Common myeloid progenitor, CD34-positive (primary cell): ENCODE measurements around the gene DCXR.

Experiments used
- CTCF ChIA-PET: fragments of 350-600 bp; sonication (Branson Sonifier 250); formaldehyde crosslinking; loops from one replicate; lab custom pipeline; 2021; ENCODE audit warnings: antibody characterized with exemption; lab: Charles Lee
- POLR2A ChIA-PET: fragments of 350-600 bp; sonication (Branson Sonifier 250); formaldehyde crosslinking; loops from one replicate; lab custom pipeline; 2021; ENCODE audit warnings: antibody characterized with exemption; lab: Charles Lee
- DNase-seq, 3 donors: peaks; one replicate each; pipeline versions ENCODE4 v3.0.0 to v3.0.0-alpha.2; 2013
- H3K27ac ChIP-seq, 2 experiments: 1 replicate in 1 of 2; 2 replicates in 1 of 2; pipeline ENCODE4 v1.7.0; 2013; ENCODE audit warnings: inconsistent platforms in 2 of 2, low read length in 2 of 2, mild to moderate bottlenecking in 2 of 2, low read depth in 1 of 2, moderate library complexity in 1 of 2; ENCODE audit not compliant: severe bottlenecking in 2 of 2, insufficient read depth in 1 of 2, poor library complexity in 1 of 2
- H3K27me3 ChIP-seq, 5 experiments: replicated peaks in 2 of 5; 1 replicate in 3 of 5; 2 replicates in 2 of 5; pipeline versions ENCODE4 v1.6.1 to v1.7.0; 2013; ENCODE audit warnings: low read length in 4 of 5, mild to moderate bottlenecking in 2 of 5, moderate library complexity in 2 of 5, inconsistent platforms in 1 of 5; ENCODE audit not compliant: insufficient read depth in 5 of 5, control insufficient read depth in 4 of 5
- H3K36me3 ChIP-seq, 4 experiments: 1 replicate in 2 of 4; 2 replicates in 2 of 4; pipeline versions ENCODE4 v1.6.1 to v1.7.0; 2013; ENCODE audit warnings: low read length in 3 of 4, control low read depth in 1 of 4, mild to moderate bottlenecking in 1 of 4; ENCODE audit not compliant: control insufficient read depth in 4 of 4, insufficient read depth in 4 of 4
- H3K4me1 ChIP-seq, 4 experiments: 1 replicate in 3 of 4; 2 replicates in 1 of 4; pipeline versions ENCODE4 v1.6.1 to v1.7.1; 2013; ENCODE audit warnings: low read length in 3 of 4, mild to moderate bottlenecking in 3 of 4, control low read depth in 1 of 4, inconsistent platforms in 1 of 4, moderate library complexity in 1 of 4; ENCODE audit not compliant: control insufficient read depth in 4 of 4, insufficient read depth in 4 of 4; ENCODE audit errors: control extremely low read depth in 1 of 4
- H3K4me3 ChIP-seq, 7 experiments: 1 replicate in 4 of 7; 2 replicates in 3 of 7; pipeline versions ENCODE4 v1.5.1 to v1.7.0; 2013; ENCODE audit warnings: mild to moderate bottlenecking in 7 of 7, low read length in 6 of 7, moderate library complexity in 6 of 7, inconsistent platforms in 2 of 7, low read depth in 2 of 7, control low read depth in 1 of 7; ENCODE audit not compliant: insufficient read depth in 4 of 7, control insufficient read depth in 1 of 7; ENCODE audit errors: extremely low read depth in 1 of 7
- H3K9me3 ChIP-seq, 5 experiments: 1 replicate in 4 of 5; 2 replicates in 1 of 5; pipeline versions ENCODE4 v1.6.1 to v1.7.1; 2013; ENCODE audit warnings: low read length in 4 of 5, mild to moderate bottlenecking in 2 of 5, inconsistent platforms in 1 of 5, low read depth in 1 of 5, moderate library complexity in 1 of 5; ENCODE audit not compliant: control insufficient read depth in 4 of 5, insufficient read depth in 2 of 5; ENCODE audit errors: control extremely low read depth in 1 of 5
- WGBS: methylation state at CpG from one replicate; pipeline ENCODE4 v1.1.5; 2013; ENCODE audit not compliant: insufficient coverage; 5-methylcytosine and 5-hydroxymethylcytosine counted together

Gene DCXR

GRCh38 chr17:81996232-81996756 lies 41.2 kb downstream of the DCXR start:
- peaks cover 0 to 14% (median 3%) of the 10 kb centered on the region in 4 experiments for H3K36me3 ChIP-seq
- no peak overlapping the region for H3K4me3 ChIP-seq
- H3K27me3 ChIP-seq: no peaks in the 10 kb centered on the region
- no peaks in the 10 kb centered on the region for H3K9me3 ChIP-seq
- DNase-seq: no peak
- no peak overlapping the region for H3K27ac ChIP-seq
- peaks cover 0 to 2% (median 0%) of the 10 kb centered on the region in 4 experiments for H3K4me1 ChIP-seq
- ChIA-PET CTCF (interaction anchor here (0.9 to 2.0 kb wide), 3 partner anchors 37 to 41 kb away, joined by 3 to 7 read pairs (median 6); partner anchors contain the start of gene DCXR), POLR2A (no interaction called here)
- WGBS: 95% methylated on average over 25 of the region's 28 CpGs

- Histone ChIP-seq H3K36me3 (peaks cover 0 to 17% (median 3%) of the 10 kb centered on the region in 4 experiments), H3K27me3 (no peaks in the 10 kb centered on the region), H3K27ac (no peak overlapping the region), H3K4me1 (peaks cover 0 to 2% (median 0%) of the 10 kb centered on the region in 4 experiments), H3K4me3 (no peak overlapping the region), H3K9me3 (peaks cover 0 to 4% (median 0%) of the 10 kb centered on the region in 5 experiments)
- DNase-seq: no peak
- 96% methylated on average over 26 of the region's 29 CpGs for WGBS
- CTCF ChIA-PET: interaction anchor here (0.9 to 2.0 kb wide), 3 partner anchors 36 to 41 kb away, joined by 3 to 7 read pairs (median 6); no protein-coding TSS in a partner anchor
- POLR2A ChIA-PET: no interaction called here
Measured at GRCh38 chr17:81995463-81996231, 41.9 kb downstream of the DCXR start.

- no peak for DNase-seq
- POLR2A ChIA-PET: no interaction called here
- no peak overlapping the region for H3K27ac ChIP-seq
- 98% methylated on average over 24 of the region's 39 CpGs for WGBS
- H3K4me3 ChIP-seq: no peak overlapping the region
- H3K4me1 ChIP-seq: peaks cover 0 to 2% (median 0%) of the 10 kb centered on the region in 4 experiments
- CTCF ChIA-PET: interaction anchor here (0.9 to 1.9 kb wide), 2 partner anchors 35 to 40 kb away, joined by 3 to 6 read pairs; no protein-coding TSS in a partner anchor
- peaks cover 0 to 4% (median 0%) of the 10 kb centered on the region in 5 experiments for H3K9me3 ChIP-seq
- H3K27me3 ChIP-seq: no peaks in the 10 kb centered on the region
- peaks cover 0 to 25% (median 4%) of the 10 kb centered on the region in 4 experiments for H3K36me3 ChIP-seq
Measured at GRCh38 chr17:81994593-81995462, 42.7 kb downstream of the DCXR start.

GRCh38 chr17:81993729-81994592 lies 43.5 kb downstream of the DCXR start:
- ChIA-PET CTCF (no interaction called here), POLR2A (no interaction called here)
- no peak for DNase-seq
- no peak overlapping the region for H3K4me3 ChIP-seq
- no peak overlapping the region for H3K27ac ChIP-seq
- peaks cover 0 to 4% (median 0%) of the 10 kb centered on the region in 5 experiments for H3K9me3 ChIP-seq
- no peaks in the 10 kb centered on the region for H3K27me3 ChIP-seq
- peaks cover 0 to 25% (median 5%) of the 10 kb centered on the region in 4 experiments for H3K36me3 ChIP-seq
- 98% methylated on average over 35 of the region's 37 CpGs for WGBS
- peaks cover 0 to 2% (median 0%) of the 10 kb centered on the region in 4 experiments for H3K4me1 ChIP-seq

- no peak for DNase-seq
- Histone ChIP-seq H3K4me3 (no peak overlapping the region), H3K27ac (no peak overlapping the region), H3K9me3 (peaks cover 0 to 4% (median 0%) of the 10 kb centered on the region in 5 experiments), H3K4me1 (peaks cover 0 to 2% (median 0%) of the 10 kb centered on the region in 4 experiments), H3K27me3 (no peaks in the 10 kb centered on the region), H3K36me3 (peaks cover 0 to 28% (median 6%) of the 10 kb centered on the region in 4 experiments)
- CTCF ChIA-PET: interaction anchor here (1.9 kb wide), 1 partner anchor 32 kb away, joined by 8 read pairs; the partner anchor contains the start of gene NOTUM
- WGBS: 98% methylated on average over 28 of the region's 31 CpGs
- POLR2A ChIA-PET: interaction anchor here (1.4 kb wide), 1 partner anchor 9 kb away, joined by 3 read pairs; no protein-coding TSS in a partner anchor
Measured at GRCh38 chr17:81992306-81993102, 45.0 kb downstream of the DCXR start.
